DMS153 (cell line): Measurements from ENCODE around the gene TRIM71.
"Not testable (repeated sequence)": the region's sequence is repeated elsewhere in the genome, so short reads cannot be mapped to it uniquely, and the experiment has no call there.

ENCODE experiments used
- DNase-seq: peaks from one replicate; lab custom pipeline; 2025; lab: John Stamatoyannopoulos, UW

TRIM71 gene

GRCh38 chr3:32891365-32891764, 73.6 kb downstream of the TRIM71 start:
- no peak for DNase-seq

GRCh38 chr3:32892625-32893598, 75.1 kb downstream of the TRIM71 start:
- no peak for DNase-seq

- DNase-seq: no peak
Measured at GRCh38 chr3:32894977-32895376, 77.2 kb downstream of the TRIM71 start.

GRCh38 chr3:32895701-32896100, 77.9 kb downstream of the TRIM71 start:
- DNase-seq: no peak

- DNase-seq: no peak
Measured at GRCh38 chr3:32896143-32896542, 78.3 kb downstream of the TRIM71 start.

- DNase-seq: no peak
Measured at GRCh38 chr3:32897001-32897601, 79.3 kb downstream of the TRIM71 start.

GRCh38 chr3:32897981-32898623, 80.3 kb downstream of the TRIM71 start:
- DNase-seq: no peak

- DNase-seq: no peak
Measured at GRCh38 chr3:32899265-32899664, 81.5 kb downstream of the TRIM71 start.

GRCh38 chr3:32901005-32901932, 83.5 kb downstream of the TRIM71 start:
- DNase-seq: no peak

GRCh38 chr3:32902887-32903371, 85.1 kb downstream of the TRIM71 start:
- DNase-seq: not testable (repeated sequence)

GRCh38 chr3:32903953-32904352, 86.2 kb downstream of the TRIM71 start:
- no peak for DNase-seq

GRCh38 chr3:32909999-32910398, 92.2 kb downstream of the TRIM71 start:
- no peak for DNase-seq

GRCh38 chr3:32910954-32911353, 93.2 kb downstream of the TRIM71 start:
- no peak for DNase-seq

- no peak for DNase-seq
Measured at GRCh38 chr3:32912046-32912445, 94.2 kb downstream of the TRIM71 start.

GRCh38 chr3:32913790-32914446, 96.1 kb downstream of the TRIM71 start:
- no peak for DNase-seq

- DNase-seq: no peak
Measured at GRCh38 chr3:32919920-32920319, 102.1 kb downstream of the TRIM71 start.

GRCh38 chr3:32922078-32922477, 104.3 kb downstream of the TRIM71 start:
- no peak for DNase-seq

- no peak for DNase-seq
Measured at GRCh38 chr3:32930161-32930560, 112.4 kb downstream of the TRIM71 start.

- DNase-seq: not testable (repeated sequence)
Measured at GRCh38 chr3:32931273-32931672, 113.5 kb downstream of the TRIM71 start.

GRCh38 chr3:32934150-32934742, 116.4 kb downstream of the TRIM71 start:
- no peak for DNase-seq

- no peak for DNase-seq
Measured at GRCh38 chr3:32937331-32937730, 119.5 kb downstream of the TRIM71 start.
